Fibroblast of upper back skin (primary cell): ENCODE data around the gene POR.
A peak's percentile ranks its signal among the peaks of the same experiment; 100 is the strongest.

Source experiments
- DNase-seq: peaks from one replicate; pipeline ENCODE4 v3.0.0-alpha.2; 2013

The POR gene

GRCh38 chr7:75955331-75955955, 40.5 kb downstream of the POR start:
- no peak for DNase-seq

DNA sequence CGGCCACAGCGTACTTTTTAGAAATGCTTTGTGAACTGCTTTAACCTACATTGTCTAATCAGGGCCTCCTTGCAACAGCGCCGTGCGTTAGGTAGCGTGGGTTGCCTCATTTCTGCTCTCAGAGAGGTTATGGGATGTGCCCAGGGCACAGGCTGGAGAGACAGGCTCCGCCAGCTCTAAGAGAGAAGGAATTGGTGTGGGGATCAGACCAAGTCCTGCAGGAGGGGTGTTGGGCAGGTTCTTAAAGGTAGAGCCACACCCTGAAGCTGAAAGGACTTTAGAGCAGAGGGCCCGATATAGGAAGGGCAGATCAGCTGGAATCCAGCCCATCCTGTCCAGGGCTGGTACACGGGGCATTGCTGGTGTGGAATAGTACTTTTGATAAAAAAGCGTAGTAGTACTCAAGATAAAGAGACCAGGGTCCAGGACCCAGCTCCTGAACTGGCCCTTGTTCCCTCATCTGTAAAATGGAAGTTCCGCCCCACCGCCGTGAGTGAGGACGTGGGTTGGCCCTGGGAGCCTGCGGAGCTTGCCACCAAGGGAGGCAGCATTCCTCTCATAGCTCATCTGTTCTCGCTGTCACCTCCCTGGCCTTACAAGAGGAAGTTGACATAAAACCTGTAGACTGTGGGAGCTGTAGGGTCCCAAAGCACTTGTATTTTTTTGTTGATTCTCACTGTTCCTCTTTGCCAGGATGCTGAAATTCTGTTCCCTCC, 42.2 kb downstream of the POR start:
- DNase-seq = no peak

DNA sequence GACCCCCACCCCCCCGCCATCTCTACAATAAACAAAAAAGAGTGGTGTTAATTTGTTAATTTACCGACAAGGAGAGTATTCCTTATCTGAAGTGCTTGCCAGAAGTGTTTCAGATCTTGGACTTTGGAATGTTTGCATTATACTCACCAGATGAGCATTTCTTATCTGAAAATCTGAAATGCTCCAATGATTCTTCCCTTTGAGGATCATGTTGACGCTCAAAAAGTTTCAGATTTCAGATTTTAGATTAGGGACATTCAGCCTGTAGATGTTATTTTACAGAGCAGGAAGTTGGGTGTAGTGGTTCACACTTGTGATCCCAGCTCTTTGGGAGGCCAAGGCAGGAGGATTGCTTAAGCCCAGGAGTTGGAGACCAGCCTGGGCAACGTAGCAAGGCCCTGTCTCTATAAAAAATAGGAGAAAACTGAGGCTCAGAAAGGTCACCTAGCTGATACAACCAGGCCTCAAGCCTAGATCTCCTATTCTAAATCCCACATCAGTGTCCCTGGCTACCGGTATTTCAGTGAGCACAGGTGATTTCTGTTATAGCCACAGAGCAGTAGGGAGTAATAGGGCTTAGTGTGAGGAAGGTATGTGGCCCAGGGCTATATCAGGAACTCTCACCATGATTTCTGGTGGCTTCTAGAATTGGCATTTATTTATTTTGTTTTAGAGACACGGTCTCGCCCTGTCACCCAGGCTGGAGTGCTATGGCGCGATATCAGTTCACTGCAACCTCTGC, 44.0 kb downstream of the POR start:
- no peak for DNase-seq

GRCh38 chr7:75960372-75960771, 45.4 kb downstream of the POR start:
- DNase-seq = no peak

DNA sequence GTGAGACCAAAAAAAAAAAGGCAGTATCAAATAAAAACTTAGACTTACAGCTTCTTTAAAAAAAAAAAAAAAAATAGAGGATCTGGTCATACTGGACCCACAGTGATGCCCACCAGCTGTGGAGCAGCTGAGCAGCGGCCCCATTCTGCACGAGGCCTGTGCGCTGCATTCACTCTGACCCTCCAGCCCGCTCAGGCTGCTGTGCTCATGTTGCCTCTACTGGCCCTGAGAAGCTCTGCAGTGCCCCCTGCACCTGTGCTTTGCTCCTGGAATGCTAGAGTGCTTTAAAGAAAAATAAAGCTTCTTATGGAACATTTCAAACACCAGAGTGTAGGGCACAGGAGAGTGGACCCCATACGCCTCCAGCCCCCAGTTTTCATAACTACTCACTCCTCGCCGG, 46.3 kb downstream of the POR start:
- no peak for DNase-seq

- peak; percentile 68 for DNase-seq
Measured at GRCh38 chr7:75962607-75963380, 47.8 kb downstream of the POR start.

DNA sequence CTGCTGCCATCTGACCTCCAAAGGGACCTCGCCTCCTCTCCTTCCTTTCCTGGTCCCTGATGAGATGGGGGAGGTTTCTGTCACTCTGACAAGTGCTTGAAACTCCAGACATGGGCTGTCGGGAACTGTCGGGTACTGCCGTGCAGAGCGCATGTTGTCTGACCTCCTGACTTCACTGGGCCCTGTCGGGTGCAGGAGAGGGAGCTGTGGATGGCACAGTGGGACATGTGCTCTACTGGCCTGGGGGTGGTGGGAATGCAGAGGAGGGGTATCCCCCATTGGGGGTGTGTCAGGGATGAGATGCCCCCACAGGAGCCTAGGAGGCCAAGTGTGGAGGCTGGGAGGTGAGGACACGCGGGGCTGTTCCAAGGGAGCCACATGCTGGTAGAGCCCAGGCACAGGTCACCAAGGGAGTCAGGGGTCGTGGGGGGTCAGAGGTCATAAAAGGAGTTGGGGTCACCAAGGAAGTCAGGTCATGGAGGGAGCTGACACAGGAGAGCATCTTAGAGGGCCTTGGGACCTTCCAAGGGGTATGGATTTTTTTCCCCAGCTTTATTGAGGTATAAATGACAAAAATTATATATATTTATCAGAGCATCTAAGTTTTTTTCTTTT, 48.5 kb downstream of the POR start:
- DNase-seq = no peak

GRCh38 chr7:75965617-75966016, 50.7 kb downstream of the POR start:
- no peak for DNase-seq

DNA sequence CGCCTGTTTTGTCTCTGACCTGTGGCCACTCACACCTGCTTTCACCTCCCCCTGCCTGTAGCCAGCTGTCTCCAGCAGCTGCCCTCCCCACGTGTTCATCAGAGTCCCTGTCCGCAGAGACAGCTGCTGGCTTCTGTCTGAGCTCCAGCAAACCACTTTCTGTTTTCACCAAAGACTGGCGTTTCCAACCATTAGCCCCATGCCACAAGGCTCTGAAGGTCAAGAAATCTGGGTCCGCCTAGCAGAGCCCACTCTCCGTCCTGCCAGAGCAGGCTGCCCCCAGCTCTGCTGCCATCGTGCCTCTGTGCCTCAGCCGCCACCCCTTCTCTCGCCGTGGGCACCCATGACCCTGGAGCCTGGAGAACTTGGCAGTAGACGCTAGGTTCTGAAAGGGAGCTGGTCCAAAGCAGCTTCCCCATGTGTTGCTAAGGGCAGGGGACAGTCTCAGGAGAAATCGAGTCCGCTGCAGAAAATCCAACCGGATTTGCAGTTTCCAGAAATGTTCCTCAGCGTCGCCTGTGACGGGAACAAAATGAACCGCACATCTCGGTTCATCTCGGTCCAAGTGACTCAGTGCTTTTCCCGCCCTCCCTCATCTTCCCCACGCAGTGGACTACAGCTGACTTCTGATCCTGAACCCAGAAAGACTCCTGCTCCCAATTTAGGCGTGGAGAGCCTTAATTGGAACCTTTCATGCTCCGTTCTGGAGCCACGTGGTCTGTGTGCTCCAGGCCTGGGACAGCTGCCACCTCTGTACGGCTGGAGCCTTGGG, 51.4 kb downstream of the POR start:
- DNase-seq = peak; percentile 39

- DNase-seq = no peak
Measured at GRCh38 chr7:75967055-75967454, 52.1 kb downstream of the POR start.

DNA sequence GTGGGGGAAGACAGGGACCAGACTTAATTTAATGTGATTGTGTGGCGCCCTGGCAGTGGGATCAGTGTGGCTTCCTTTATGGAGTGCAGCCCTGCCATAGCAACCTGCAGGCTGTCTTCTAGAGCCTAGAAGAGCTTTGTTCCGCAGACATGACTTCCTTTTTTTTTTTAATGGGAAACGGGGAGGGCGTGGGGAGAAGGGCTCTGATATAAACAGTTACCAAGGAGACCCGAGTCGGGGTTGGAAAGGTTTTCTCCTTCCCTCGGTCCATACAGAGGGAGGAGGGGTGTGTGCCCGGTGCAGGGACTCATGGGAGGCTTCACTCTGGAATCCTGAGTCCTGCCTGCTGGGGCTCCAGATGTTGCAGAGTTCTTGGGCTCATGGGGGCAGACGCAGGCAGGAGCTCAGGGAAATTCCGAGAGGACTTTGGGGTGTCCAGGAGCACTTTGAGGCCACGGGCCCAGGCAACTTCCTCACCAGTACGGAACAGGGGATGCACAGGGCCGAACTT, 52.6 kb downstream of the POR start:
- no peak for DNase-seq

DNA sequence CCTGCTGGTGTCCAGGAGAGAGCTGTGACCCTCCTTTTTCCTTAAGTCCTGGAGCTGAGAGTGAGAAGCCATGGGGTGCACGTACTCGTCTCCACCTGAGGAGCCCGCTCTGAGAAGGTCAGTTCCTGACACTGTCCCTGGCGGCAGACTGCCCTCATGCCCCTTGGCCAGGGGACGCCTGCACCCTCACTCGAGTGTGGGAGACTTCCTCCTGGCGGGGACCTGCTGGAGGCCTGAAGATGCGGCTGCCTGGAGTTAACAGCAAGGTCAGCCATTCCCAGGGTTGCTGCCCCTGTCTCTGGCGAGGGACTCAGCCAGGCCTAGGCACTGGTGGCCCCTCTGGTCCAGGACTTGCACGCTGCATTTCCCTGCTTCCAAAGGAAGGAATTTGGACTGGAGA, 53.1 kb downstream of the POR start:
- no peak for DNase-seq

DNA sequence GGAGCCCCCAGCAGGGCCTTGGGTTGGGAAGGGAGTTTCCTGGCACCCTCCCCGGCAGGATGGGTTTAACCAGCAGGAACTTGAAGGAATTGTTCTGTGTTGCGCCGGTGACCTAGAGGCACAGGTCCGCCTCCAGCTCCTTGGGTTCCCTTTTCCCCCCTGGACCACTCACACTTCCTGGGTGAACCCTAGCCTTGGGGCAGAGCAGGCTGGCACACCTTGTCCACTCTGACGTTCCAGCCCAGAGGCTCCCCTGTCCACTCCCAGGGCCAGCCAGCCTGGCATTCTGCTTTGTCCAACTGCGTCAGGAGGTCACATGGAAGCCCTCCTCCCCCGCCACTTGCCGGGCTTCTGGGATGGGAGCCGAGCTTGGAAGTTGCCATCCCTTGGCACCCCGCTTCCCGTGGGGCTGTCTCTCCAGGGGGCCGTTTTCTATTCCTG, 53.6 kb downstream of the POR start:
- DNase-seq = no peak

- no peak for DNase-seq
Measured at GRCh38 chr7:75969182-75969581, 54.2 kb downstream of the POR start.

- DNase-seq = no peak
Measured at GRCh38 chr7:75969704-75970498, 54.9 kb downstream of the POR start.

GRCh38 chr7:75971309-75971960, 56.5 kb downstream of the POR start:
- DNase-seq = no peak

- DNase-seq = no peak
Measured at GRCh38 chr7:75971961-75972763, 57.2 kb downstream of the POR start.

GRCh38 chr7:75977743-75978142, 62.8 kb downstream of the POR start:
- DNase-seq = peak; percentile 68

GRCh38 chr7:75979759-75980429, 64.9 kb downstream of the POR start:
- no peak for DNase-seq
